ENCODE data around the gene C1QB. TPM values are rescaled to one million over a fixed set of nuclear protein-coding genes. Genes with fewer than 3 reads are reported as not detected.

C1QB gene
- total RNA-seq, 1 experiment from 2014 or later: not detected

- TF ChIP-seq CTCF (IDR thresholded peaks at IDR 0.05; ENCODE audit: insufficient read depth in 1 of 2, low read depth in 1 of 2, low read length in 1 of 2, severe bottlenecking in 1 of 2, unreplicated experiment in 1 of 2): no peak
- no peaks in the 10 kb centered on the region for H3K9me3 Mint-ChIP-seq (ENCODE audit: unreplicated experiment)
- CTCF ChIA-PET: no interaction called here
These were observed 43.6 kb downstream of the C1QB start for GRCh38 chr1:22696610-22697009.

GRCh38 chr1:22697980-22698379, 44.9 kb downstream of the C1QB start:
- Histone ChIP-seq H3K36me3 (ENCODE audit: control insufficient read depth, insufficient read depth, low read length) (no peaks in the 10 kb centered on the region), H3K4me3 (ENCODE audit: low read depth, low read length) (no peak overlapping the region), H3K4me1 (peaks cover 15% of the 10 kb centered on the region), H3K27me3 (replicated peaks; ENCODE audit: control insufficient read depth, insufficient read depth, low read length) (no peaks in the 10 kb centered on the region), H3K9me3 (no peaks in the 10 kb centered on the region)
- Mint-ChIP-seq H3K4me1 (ENCODE audit: low read depth, unreplicated experiment) (peaks cover 12% of the 10 kb centered on the region), H3K4me3 (ENCODE audit: unreplicated experiment) (no peak overlapping the region), H3K27me3 (ENCODE audit: insufficient read depth, unreplicated experiment) (no peaks in the 10 kb centered on the region), H3K9me3 (ENCODE audit: unreplicated experiment) (no peaks in the 10 kb centered on the region), H3K36me3 (ENCODE audit: insufficient read depth, unreplicated experiment) (no peaks in the 10 kb centered on the region), H3K27ac (ENCODE audit: unreplicated experiment) (no peak overlapping the region)
- intact Hi-C loops (cut with micrococcal nuclease; ENCODE audit: unreplicated experiment): no loop called here
- TF ChIP-seq CTCF (IDR thresholded peaks at IDR 0.05; ENCODE audit: insufficient read depth in 1 of 2, low read depth in 1 of 2, low read length in 1 of 2, severe bottlenecking in 1 of 2, unreplicated experiment in 1 of 2): no peak
- POLR2A ChIA-PET: no interaction called here
- CTCF ChIA-PET: no interaction called here
- BruUV-seq (replicated peaks): no TSS peak
- DNase-seq: no peak

More at GRCh38 chr1:22696610-22697009, 43.6 kb downstream of the C1QB start:
- Mint-ChIP-seq H3K4me1 (ENCODE audit: low read depth, unreplicated experiment) (peaks cover under 1% of the 10 kb centered on the region), H3K27me3 (ENCODE audit: insufficient read depth, unreplicated experiment) (no peaks in the 10 kb centered on the region), H3K4me3 (ENCODE audit: unreplicated experiment) (no peak overlapping the region), H3K27ac (ENCODE audit: unreplicated experiment) (no peak overlapping the region), H3K36me3 (ENCODE audit: insufficient read depth, unreplicated experiment) (no peaks in the 10 kb centered on the region)
- DNase-seq: no peak
- Histone ChIP-seq H3K4me1 (peaks cover 2% of the 10 kb centered on the region; the same call in 1 of the 2 replicates), H3K4me3 (ENCODE audit: low read depth, low read length) (no peak overlapping the region), H3K9me3 (no peaks in the 10 kb centered on the region), H3K27me3 (replicated peaks; ENCODE audit: control insufficient read depth, insufficient read depth, low read length) (no peaks in the 10 kb centered on the region), H3K36me3 (ENCODE audit: control insufficient read depth, insufficient read depth, low read length) (no peaks in the 10 kb centered on the region)
- POLR2A ChIA-PET: interaction anchor here (0.6 kb wide), 1 partner anchor 66 kb away, joined by 3 read pairs; no protein-coding TSS in a partner anchor
- BruUV-seq (replicated peaks): no TSS peak
- intact Hi-C loops (cut with micrococcal nuclease; ENCODE audit: unreplicated experiment): no loop called here

GRCh38 chr1:22699681-22700520, 46.9 kb downstream of the C1QB start:
- DNase-seq: no peak
- Mint-ChIP-seq H3K27ac (ENCODE audit: unreplicated experiment) (no peak overlapping the region), H3K4me1 (ENCODE audit: low read depth, unreplicated experiment) (peaks cover 28% of the 10 kb centered on the region), H3K36me3 (ENCODE audit: insufficient read depth, unreplicated experiment) (no peaks in the 10 kb centered on the region), H3K9me3 (ENCODE audit: unreplicated experiment) (no peaks in the 10 kb centered on the region), H3K4me3 (ENCODE audit: unreplicated experiment) (no peak overlapping the region), H3K27me3 (ENCODE audit: insufficient read depth, unreplicated experiment) (no peaks in the 10 kb centered on the region)
- peaks cover 34% of the 10 kb centered on the region for H3K4me1 ChIP-seq
- H3K4me3 ChIP-seq (ENCODE audit: low read depth, low read length): no peak overlapping the region
- H3K9me3 ChIP-seq: no peaks in the 10 kb centered on the region
- no TSS peak for BruUV-seq (replicated peaks)
- CTCF ChIA-PET: interaction anchor here (0.6 kb wide), 1 partner anchor 258 kb away, joined by 6 read pairs; no protein-coding TSS in a partner anchor
- TF ChIP-seq CTCF (IDR thresholded peaks at IDR 0.05; ENCODE audit: insufficient read depth in 1 of 2, low read depth in 1 of 2, low read length in 1 of 2, severe bottlenecking in 1 of 2, unreplicated experiment in 1 of 2): no peak
- intact Hi-C loops (cut with micrococcal nuclease; ENCODE audit: unreplicated experiment): loop anchor here (5.0 kb wide), 2 partner anchors 92 to 162 kb away; no protein-coding TSS in a partner anchor
- POLR2A ChIA-PET: interaction anchor here (0.6 kb wide), 1 partner anchor 10 kb away, joined by 3 read pairs; no protein-coding TSS in a partner anchor
- H3K36me3 ChIP-seq (ENCODE audit: control insufficient read depth, insufficient read depth, low read length): no peaks in the 10 kb centered on the region
- H3K27me3 ChIP-seq (replicated peaks; ENCODE audit: control insufficient read depth, insufficient read depth, low read length): no peaks in the 10 kb centered on the region

Measured in Caco-2 (cell line).